ENCODE results near the gene ADAMTS7.

- no peak for TF ChIP-seq CTCF (IDR thresholded peaks at IDR 0.05)
- no peak for TF ChIP-seq POLR2A (IDR thresholded peaks at IDR 0.05)
- TF ChIP-seq POLR2AphosphoS5 (IDR thresholded peaks at IDR 0.05) = no peak
- TF ChIP-seq EP300 (IDR thresholded peaks at IDR 0.05; ENCODE audit: low read depth) = no peak
Observed at GRCh38 chr15:78734451-78735064, 76.7 kb downstream of the ADAMTS7 start.
